Thoracic aorta (tissue), 2 donors: ENCODE results near the gene PTPRE. TPM values are rescaled to one million over a fixed set of nuclear protein-coding genes. Genes with fewer than 3 reads are reported as not detected.

ENCODE experiments used
- ATAC-seq: fragments of 150-250 bp; one replicate; pipeline ENCODE4 v1.8.0; 2017; ENCODE audit warnings: low read depth; ENCODE audit not compliant: insufficient number of reproducible peaks, low FRiP score
- DNase-seq: peaks from one replicate; pipeline ENCODE4 v3.0.0-alpha.2; 2020; ENCODE audit warnings: low spot score
- H3K27ac ChIP-seq, 2 donors: fragments of 200-600 bp; sonication (generic); 1 replicate in 1 of 2; 2 replicates in 1 of 2; pipeline ENCODE4 v1.5.1; 2016; ENCODE audit warnings: mild to moderate bottlenecking in 2 of 2, moderate library complexity in 2 of 2
- H3K27me3 ChIP-seq: fragments of 200-600 bp; sonication (generic); replicated peaks from 2 replicates; pipeline ENCODE4 v1.6.0; 2016; ENCODE audit warnings: mild to moderate bottlenecking; ENCODE audit not compliant: insufficient read depth
- H3K36me3 ChIP-seq: fragments of 200-600 bp; sonication (generic); one replicate; pipeline ENCODE4 v1.5.1; 2016
- H3K4me1 ChIP-seq, 2 donors: fragments of 200-600 bp; sonication (generic); 1 replicate in 1 of 2; 2 replicates in 1 of 2; pipeline versions ENCODE4 v1.5.1 to v1.6.0; 2016; ENCODE audit warnings: low read depth in 2 of 2, mild to moderate bottlenecking in 1 of 2; ENCODE audit not compliant: control insufficient read depth in 1 of 2
- H3K4me3 ChIP-seq: fragments of 200-600 bp; sonication (generic); 2 replicates; pipeline ENCODE4 v1.5.1; 2016; ENCODE audit warnings: mild to moderate bottlenecking
- H3K9me3 ChIP-seq: fragments of 200-600 bp; sonication (generic); 2 replicates; pipeline ENCODE4 v1.5.1; 2016
- total RNA-seq, 2 donors: library from RNA; depleted of rRNA; stranded (reverse); fragments of >200 nt; gene quantifications; one replicate each; pipeline versions ENCODE4 v1.1.0 to v1.2.3, GENCODE V29; 2016
- TF ChIP-seq, protein P1 (sequence below): fragments of 200-600 bp; sonication (generic); IDR thresholded peaks from one replicate; pipeline ENCODE4 v1.5.1; 2019; ENCODE audit warnings: antibody characterized with exemption

PTPRE gene
- total RNA-seq, 2 donors from 2014 or later, result 41.9 to 45.1 TPM

DNA sequence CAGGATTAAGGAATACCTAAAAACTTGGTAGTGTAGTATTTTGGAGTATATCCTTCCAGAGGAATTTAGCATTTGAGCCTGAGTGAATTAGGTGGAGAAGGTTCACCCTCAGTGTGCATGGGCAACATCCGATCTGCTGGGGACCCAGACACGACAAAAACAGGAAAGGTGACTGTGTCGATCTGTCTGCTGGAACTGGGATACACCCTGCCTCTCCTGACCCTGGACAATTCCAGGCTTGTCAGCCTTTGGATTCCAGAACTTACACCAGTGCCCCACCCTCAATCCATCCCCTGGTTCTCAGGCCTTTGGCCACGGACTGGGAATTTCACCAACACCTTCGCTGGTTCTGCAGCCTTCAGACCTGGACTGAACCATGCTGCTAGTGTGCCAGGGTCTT, 41.9 kb downstream of the PTPRE start:
- no peak for DNase-seq
- no peak overlapping the region for H3K27ac ChIP-seq
- no peak for ATAC-seq

DNA sequence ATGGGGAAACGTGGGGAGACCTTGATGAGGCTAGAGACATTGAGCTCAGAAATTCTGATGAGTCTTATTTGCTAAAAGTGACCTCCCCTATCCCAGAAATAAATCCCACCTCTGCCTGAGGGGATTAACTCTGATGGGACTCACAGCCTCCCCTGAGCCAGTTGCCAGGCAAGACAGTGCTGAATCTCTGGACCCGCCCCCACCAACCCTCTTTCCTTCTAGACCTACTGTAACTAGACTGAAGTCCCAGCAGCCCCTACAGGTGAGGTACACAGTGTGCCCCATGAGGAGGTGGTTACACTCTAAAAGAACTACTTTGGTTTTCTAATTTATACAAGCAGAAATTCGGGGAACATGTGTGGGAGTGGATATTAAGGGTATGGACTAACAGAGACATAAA, 42.9 kb downstream of the PTPRE start:
- Histone ChIP-seq H3K27me3 (no peaks in the 10 kb centered on the region), H3K9me3 (no peaks in the 10 kb centered on the region), H3K27ac (no peak overlapping the region), H3K4me1 (peaks cover 0 to 10% of the 10 kb centered on the region in 2 donors), H3K4me3 (no peak overlapping the region), H3K36me3 (no peaks in the 10 kb centered on the region)
- DNase-seq (no peak), ATAC-seq (no peak)
- TF ChIP-seq, protein P1, sequence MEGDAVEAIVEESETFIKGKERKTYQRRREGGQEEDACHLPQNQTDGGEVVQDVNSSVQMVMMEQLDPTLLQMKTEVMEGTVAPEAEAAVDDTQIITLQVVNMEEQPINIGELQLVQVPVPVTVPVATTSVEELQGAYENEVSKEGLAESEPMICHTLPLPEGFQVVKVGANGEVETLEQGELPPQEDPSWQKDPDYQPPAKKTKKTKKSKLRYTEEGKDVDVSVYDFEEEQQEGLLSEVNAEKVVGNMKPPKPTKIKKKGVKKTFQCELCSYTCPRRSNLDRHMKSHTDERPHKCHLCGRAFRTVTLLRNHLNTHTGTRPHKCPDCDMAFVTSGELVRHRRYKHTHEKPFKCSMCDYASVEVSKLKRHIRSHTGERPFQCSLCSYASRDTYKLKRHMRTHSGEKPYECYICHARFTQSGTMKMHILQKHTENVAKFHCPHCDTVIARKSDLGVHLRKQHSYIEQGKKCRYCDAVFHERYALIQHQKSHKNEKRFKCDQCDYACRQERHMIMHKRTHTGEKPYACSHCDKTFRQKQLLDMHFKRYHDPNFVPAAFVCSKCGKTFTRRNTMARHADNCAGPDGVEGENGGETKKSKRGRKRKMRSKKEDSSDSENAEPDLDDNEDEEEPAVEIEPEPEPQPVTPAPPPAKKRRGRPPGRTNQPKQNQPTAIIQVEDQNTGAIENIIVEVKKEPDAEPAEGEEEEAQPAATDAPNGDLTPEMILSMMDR, result no peak

More for the DNA sequence above, 41.9 kb downstream of the PTPRE start:
- no peak overlapping the region for H3K4me3 ChIP-seq
- H3K27me3 ChIP-seq, result no peaks in the 10 kb centered on the region
- H3K9me3 ChIP-seq, result no peaks in the 10 kb centered on the region
- TF ChIP-seq, protein P1, result no peak
- peaks cover 0 to 10% of the 10 kb centered on the region in 2 donors for H3K4me1 ChIP-seq
- H3K36me3 ChIP-seq, result no peaks in the 10 kb centered on the region

DNA sequence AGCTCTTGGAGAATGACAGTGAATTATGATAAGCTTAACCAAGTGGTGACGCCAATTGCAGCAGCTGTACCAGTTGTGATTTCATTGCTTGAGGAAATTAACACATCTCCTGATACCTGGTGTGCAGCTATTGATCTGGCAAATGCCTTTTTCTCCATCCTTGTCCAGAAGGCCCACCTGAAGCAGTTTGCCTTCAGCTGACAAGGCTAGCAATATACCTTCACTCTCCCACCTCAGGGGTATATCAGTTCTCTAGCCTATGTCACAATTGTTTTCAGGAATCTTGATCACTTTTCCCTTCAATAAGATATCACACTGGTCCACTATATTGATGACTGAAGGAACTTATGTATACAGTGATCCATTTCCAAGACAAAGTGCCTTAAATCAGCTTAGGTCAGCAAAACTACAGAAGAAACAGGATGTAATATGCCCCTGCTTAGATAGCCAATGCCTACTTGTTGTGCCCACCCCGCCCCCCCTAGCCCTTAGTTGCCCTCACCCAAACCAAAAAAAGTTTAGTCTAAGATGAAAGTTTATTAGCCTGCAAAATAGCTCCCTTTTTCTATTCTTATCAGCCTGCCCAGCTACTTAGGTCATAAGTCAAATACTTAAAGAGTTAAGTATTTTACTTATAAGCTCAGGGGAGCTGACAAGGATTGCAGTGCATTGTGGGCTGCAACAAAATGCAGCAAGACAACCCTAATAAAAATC, 45.1 kb downstream of the PTPRE start:
- DNase-seq, result no peak
- TF ChIP-seq, protein P1, result no peak

DNA sequence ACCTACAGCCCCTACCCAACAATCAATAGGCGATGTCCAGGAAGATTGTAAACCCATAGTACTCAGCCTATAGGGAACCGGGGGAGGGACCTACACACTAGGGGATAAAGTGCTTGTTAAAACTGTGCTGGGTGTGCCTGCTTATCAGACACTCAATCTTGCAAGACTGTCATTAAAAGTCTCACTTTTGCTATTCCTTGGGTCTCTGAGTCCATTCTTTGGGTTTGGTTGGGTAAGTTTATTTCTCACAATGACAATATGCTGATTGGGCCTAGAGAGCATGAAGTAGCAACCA, 45.6 kb downstream of the PTPRE start:
- H3K27ac ChIP-seq, result no peak overlapping the region
- no peaks in the 10 kb centered on the region for H3K36me3 ChIP-seq
- H3K4me3 ChIP-seq, result no peak overlapping the region
- H3K9me3 ChIP-seq, result no peaks in the 10 kb centered on the region
- no peaks in the 10 kb centered on the region for H3K4me1 ChIP-seq
- DNase-seq (no peak), ATAC-seq (no peak)
- no peaks in the 10 kb centered on the region for H3K27me3 ChIP-seq
- TF ChIP-seq, protein P1, result no peak

More for the DNA sequence above, 45.1 kb downstream of the PTPRE start:
- no peak overlapping the region for H3K4me3 ChIP-seq
- H3K36me3 ChIP-seq, result no peaks in the 10 kb centered on the region
- H3K9me3 ChIP-seq, result no peaks in the 10 kb centered on the region
- ATAC-seq, result no peak
- no peaks in the 10 kb centered on the region for H3K27me3 ChIP-seq
- H3K27ac ChIP-seq, result no peak overlapping the region
- no peaks in the 10 kb centered on the region for H3K4me1 ChIP-seq

DNA sequence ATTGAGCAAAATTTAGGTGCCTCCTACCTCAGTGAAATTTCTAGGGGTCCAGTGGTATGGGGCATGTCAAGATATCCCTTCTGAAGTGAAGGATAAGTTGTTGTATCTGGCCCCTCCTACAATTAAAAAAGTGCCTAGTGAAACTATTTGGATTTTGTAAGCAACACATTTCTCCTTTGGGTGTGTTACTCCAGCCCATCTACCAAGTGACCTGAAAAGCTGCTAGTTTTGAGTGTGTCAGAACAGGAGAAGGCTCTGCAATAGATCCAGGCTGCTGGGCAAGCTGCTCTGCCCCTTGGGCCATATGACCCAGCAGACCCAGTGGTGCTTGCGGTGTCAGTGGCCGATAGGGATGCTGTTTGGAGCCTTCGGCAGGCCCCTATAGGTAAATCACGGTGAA, 46.0 kb downstream of the PTPRE start:
- TF ChIP-seq, protein P1, result no peak
- no peak for ATAC-seq

More for the DNA sequence above, 46.0 kb downstream of the PTPRE start:
- Histone ChIP-seq H3K4me3 (no peak overlapping the region), H3K4me1 (no peaks in the 10 kb centered on the region), H3K27me3 (no peaks in the 10 kb centered on the region), H3K36me3 (no peaks in the 10 kb centered on the region), H3K9me3 (no peaks in the 10 kb centered on the region), H3K27ac (no peak overlapping the region)
- no peak for DNase-seq
